CD4-positive, alpha-beta T cell treated with Interleukin-6 at 100 ng/mL for 8 hours (primary cell): Measurements from ENCODE around the gene DDX39B.

Experiments used
- DNase-seq: peaks from one replicate; pipeline ENCODE4 v3.0.0-alpha.2; 2020; ENCODE audit warnings: mixed read lengths, low spot score

Gene DDX39B

DNA sequence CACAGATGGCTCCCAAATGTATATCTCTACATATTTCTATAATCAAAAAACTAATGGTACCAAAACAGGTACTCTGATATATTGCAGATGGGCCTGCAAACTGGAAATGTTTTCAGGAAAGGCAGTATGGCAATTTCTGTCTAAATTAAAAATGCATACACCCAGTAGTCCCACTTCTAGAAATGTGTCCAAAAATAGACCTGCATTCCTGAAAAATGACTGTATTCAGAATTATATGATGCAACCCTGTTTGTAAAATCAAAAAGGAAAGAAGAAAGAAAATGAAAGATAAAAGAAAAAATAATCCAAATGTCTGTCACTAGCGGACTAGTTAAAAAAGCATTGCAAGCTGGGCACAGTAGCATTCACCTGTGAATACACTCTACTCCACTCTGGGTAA is 56.7 kb downstream of the DDX39B start:
- no peak for DNase-seq

DNA sequence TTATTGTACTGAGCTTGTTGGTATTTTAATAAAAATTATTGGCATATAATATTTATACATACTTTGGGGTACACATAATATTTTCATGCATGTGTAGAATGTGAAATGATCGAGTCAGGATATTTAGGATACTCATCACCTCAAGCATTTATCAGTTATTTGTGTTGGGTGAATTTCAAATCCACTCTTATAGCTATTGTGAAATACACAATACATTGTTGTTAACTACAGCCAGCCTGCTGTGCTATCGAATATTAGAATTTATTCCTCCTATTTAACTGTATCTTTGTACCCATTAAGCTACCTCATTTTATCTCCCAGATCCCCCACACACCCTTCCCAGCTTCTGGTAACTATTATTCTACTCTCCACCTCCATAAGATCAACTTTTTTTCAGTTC is 58.4 kb downstream of the DDX39B start:
- DNase-seq, result no peak

DNA sequence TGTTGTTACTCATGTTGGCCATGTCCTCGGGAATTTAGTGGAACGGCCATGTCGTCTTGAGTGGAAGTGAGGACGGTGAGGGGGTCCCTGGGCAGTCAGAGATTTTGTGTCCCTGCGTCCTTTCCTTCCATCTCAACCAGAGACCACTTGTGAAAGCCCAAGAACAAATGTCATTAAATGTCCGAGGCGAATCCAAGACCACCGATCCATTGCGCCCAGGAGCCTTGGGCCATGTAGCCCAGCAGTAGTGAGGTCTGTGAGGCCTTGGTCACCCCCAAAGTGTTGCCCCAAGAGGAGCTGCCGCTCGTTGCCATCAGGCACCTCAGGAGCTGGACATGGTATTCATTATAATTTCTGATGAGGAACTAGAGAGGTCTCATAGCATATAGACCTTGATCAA is 61.2 kb downstream of the DDX39B start:
- no peak for DNase-seq
